Ammon's horn (tissue), 1 donor: Measurements from ENCODE around the gene CCSER1.
"Not testable (repeated sequence)": the region's sequence is repeated elsewhere in the genome, so short reads cannot be mapped to it uniquely, and the experiment has no call there.

ENCODE experiments used
- DNase-seq: peaks from one replicate; pipeline ENCODE4 v3.0.0-alpha.2; 2016; ENCODE audit warnings: low spot score

Gene CCSER1

DNA sequence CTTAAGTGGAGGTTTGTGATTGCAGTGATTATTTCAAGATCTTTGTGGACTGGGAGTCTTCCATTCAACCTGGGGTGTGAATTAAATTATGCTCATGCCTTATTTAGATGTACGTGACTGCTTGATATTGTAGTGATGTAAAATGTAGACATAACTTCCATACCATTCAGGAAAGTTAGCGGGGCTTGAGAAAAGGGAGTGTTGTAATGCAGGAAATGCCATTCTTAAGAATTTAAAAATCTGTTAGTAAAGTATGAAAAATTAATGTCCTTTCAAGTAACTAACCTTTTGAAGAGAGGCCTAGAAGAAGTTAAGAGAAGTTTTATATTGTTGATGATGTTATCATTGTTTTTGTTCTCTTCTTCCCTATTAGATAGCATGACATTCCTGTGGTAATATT is 318.2 kb downstream of the CCSER1 start:
- no peak for DNase-seq

DNA sequence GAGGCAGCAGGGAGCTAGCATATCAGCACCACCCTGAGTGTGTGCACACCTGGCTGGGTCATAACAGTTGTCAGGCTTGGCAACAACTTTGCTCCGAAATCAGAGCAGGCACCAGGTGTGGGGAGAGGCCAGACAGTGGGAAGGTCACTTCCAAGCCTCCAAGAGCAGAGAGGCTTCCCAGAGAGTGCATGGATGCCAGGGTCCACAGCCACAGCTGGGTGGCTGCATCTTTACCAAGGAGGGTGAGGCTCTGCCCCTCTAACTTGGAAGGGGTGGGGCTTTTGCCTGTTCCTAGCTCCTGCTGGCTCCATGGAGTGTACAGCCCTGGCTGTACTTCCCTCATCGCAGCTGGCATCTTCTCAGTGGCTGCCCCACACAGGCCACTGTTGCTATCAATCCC is 322.4 kb downstream of the CCSER1 start:
- DNase-seq, result no peak

DNA sequence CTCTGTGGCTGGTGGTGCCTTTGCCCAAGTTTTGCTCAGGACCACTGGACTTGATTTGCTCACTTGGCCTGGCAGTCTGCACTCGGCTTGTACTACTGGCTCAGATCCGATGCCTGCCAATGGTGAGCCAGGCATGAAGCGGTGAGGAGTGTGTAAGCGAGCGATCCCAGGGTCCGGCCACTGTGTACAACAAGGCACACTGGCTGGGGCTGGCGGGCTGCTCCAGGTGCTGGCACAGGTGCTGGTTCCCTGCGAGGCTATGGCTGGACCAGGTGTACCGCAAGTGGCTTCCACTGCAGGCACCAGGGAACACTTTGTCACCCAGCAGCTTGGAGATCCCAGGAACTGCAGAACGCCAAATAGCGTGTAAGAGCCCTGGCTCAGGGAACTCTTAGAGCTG is 329.7 kb downstream of the CCSER1 start:
- DNase-seq, result no peak

DNA sequence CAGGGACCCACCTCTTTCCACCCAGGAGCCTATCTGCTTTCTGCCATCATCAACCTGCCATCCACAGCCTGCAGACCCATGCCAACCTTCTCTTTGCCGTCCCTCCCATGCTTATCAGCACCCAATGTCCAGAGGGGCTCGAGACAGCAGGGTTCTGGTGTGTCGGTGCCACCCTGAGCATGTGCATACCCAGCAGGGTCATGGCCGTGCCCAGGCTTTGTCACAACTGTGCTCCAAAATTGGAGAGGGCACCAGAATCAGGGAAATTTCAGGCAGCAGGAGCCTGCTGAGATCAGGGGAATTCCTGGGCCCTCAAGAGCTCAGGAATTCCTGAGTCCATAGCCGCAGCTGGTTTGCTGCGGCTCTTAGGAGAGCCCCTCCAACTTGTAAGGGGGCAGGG is 330.6 kb downstream of the CCSER1 start:
- DNase-seq, result no peak

DNA sequence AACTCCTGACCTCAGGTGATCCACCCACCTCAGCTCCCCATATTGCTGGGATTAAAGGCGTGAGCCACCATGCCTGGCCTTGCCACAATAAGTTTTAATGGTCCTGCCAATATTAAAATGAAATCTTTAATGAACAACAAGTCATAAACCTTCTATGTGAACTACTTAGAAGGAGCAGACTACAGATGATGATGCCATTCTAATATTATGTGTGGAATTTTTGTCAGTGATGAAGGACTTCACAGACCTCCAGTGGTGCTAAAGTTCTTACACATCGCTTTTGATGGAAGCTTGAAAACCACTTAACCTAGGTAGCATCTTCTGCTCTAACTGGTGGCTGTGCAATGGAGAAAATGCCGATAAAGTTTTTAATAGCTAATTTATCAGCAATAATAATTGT is 331.4 kb downstream of the CCSER1 start:
- no peak for DNase-seq

- no peak for DNase-seq
Measured at GRCh38 chr4:90474484-90474883, 347.3 kb downstream of the CCSER1 start.

DNA sequence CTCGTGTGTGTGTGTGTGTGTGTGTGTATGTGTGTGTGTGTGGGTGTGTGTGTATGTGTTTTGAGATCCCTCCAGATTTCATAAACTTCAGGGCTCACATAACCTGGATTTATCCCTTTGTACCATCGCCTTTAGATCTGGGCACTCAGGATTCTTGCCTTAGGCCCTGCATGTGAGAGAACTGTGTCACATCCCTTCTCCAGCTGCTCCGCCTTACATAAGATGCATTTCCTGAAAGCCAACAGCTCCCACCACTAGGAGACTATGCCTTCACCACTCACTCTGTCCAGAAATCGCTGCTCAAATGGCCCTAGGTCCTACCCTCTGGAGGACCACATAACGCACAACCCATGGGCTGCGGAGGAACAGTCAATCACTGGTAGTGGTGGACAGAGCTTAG is 348.8 kb downstream of the CCSER1 start:
- DNase-seq, result no peak

DNA sequence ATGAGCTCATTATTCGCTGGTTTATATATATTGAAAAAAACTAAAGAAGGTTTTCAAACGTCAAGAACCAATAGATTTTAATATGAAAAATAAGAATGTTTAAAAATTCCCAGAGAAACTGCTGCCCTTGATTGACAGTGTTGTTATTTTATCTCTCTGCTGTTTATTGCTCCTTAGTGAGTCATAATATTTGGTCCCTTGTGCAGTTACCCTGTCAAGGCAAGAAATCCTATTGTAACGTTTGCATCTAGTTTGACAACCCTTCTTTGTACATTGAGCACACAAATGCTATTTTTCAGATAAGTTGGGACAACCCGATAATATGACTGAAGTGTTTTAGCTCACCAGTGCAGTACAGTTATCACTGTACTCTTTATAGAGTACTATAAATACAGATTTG is 349.4 kb downstream of the CCSER1 start:
- no peak for DNase-seq

DNA sequence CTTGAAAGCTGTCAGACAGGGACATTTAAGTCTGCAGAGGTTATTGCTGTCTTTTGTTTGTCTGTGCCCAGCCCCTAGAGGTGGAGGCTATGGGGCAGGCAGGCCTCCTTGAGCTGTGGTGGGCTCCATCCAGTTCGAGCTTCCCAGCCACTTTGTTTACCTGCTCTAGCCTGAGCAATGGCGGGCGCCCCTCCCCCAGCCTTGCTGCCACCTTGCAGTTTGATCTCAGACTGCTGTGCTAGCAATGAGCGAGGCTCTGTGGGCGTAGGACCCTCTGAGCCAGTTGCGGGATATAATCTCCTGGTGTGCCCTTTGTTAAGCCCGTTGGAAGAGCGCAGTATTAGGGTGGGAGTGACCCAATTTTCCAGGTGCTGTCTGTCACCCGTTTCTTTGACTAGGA is 357.7 kb downstream of the CCSER1 start:
- DNase-seq, result not testable (repeated sequence)

GRCh38 chr4:90486346-90486745 is 359.2 kb downstream of the CCSER1 start:
- DNase-seq, result no peak

DNA sequence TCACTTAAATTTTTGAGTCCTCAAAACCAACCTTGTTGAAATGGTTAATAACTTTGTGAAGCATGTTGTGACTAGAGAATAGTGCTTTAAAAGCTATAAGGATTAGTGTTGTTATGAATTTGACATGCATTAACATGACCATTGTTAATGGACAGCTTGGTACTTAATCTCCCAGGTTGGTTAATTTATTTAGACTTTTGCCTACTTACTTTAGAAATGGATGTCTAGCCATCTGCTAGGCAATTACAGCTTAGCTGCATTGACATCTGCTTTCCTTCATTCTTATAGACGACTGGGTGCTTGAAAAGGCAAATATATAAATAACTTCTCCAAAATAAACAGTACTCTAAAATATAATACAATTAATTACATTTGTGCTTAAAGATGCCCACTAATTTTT is 368.0 kb downstream of the CCSER1 start:
- no peak for DNase-seq

GRCh38 chr4:90495936-90496335 is 368.7 kb downstream of the CCSER1 start:
- DNase-seq, result peak; percentile 31

DNA sequence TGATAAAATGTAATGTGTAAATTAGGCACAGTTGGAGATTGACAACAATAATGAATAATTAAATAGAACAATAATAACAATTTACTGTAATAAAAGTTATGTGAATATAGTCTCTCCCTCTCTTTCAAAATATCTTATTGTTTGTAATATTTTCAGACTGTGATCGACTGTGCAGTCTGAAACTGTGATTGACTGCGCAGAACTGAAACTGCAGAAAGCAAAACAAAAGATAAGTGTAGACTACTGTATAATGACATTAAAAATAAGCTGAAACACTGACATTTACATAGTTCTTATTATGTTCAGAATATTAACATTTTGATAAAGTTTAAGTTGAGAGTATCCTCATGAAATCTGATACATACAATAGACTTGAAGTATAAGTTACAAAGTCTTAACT is 371.0 kb downstream of the CCSER1 start:
- no peak for DNase-seq

DNA sequence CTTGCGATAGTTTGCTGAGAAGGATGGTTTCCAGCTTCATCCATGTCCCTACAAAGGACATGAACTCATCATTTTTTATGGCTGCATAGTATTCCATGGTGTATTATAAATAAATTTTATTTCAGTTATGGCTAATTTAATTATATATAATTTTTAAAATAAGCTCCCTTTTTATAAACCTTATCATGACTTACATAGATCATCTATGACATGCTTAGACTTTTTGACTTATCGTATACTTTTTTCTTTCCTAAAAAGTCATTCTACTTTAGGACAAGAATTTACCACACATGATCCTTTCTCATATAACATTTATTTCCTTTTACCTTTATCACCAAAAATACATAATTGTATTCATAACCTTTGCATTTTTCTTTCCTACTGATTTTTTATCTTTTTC is 376.5 kb downstream of the CCSER1 start:
- DNase-seq, result no peak

GRCh38 chr4:90515191-90515590 is 388.0 kb downstream of the CCSER1 start:
- DNase-seq, result no peak

DNA sequence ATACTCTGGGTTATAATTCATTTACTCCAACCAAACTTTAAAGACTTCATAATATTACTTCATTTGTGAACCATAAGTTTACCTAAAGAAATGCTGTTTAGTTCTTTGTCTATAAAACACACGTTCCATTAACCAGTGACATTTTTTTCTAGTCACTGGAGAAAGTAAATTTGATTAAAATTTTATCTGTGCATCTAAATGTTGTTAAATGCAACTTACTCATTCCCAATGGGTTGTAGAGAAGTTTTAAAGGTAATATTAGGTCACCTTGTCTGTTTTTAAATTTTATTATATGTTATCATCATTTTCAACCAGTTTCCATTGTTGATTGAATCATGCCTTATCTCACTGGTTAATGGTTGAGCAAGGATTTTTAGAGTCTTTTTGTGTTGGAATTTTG is 401.4 kb downstream of the CCSER1 start:
- no peak for DNase-seq

DNA sequence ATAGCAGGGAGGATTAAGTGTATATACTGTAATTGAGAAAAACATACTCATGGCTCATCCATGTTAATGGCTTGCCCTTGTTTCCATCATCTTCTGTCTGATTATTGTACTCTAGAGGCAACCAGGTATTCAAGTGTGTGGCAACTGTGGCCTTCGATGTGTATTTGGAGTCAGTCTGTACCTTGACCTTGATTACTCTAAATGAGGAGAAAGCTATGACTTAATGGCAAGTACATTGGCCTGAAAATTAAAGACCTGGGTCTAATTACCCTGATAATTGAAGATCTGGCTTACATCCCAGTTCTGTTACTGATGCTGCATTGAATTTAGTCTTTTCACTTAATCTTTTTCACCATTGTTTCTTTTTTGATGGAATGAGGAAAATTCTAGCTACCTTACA is 409.2 kb downstream of the CCSER1 start:
- no peak for DNase-seq

DNA sequence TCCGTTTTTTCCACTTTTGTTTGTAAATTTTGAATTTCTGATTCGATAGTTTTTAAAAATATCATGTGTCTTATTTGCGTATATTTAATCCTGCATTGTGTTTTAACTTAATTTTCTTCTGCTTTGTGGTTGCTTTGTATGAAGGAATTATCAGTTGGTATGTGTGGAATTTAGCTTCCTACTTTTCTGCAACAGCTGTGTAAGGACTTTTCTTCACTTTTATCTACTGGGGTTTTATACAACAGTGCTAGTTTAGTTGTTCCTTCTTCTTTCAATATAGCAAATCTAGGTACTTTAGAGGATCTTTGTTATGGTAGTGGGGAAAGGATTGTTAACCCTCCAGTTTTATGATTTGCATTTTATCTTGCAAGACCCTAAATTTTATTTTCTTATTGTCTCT is 410.3 kb downstream of the CCSER1 start:
- no peak for DNase-seq

GRCh38 chr4:90540536-90540935 is 413.3 kb downstream of the CCSER1 start:
- DNase-seq, result no peak

GRCh38 chr4:90542216-90542615 is 415.0 kb downstream of the CCSER1 start:
- DNase-seq, result peak; percentile 3

GRCh38 chr4:90543419-90544170 is 416.4 kb downstream of the CCSER1 start:
- DNase-seq, result no peak

GRCh38 chr4:90544532-90545045 is 417.4 kb downstream of the CCSER1 start:
- DNase-seq, result no peak

GRCh38 chr4:90545380-90545779 is 418.2 kb downstream of the CCSER1 start:
- no peak for DNase-seq

- no peak for DNase-seq
Measured at GRCh38 chr4:90546114-90546513, 418.9 kb downstream of the CCSER1 start.
